Measurements from ENCODE around the gene ZSWIM1. TPM values are rescaled to one million over a fixed set of nuclear protein-coding genes. Genes with fewer than 3 reads are reported as not detected.

ZSWIM1 gene
- polyA plus RNA-seq, 1 donor (not counting 4 experiments of a cell fraction or from before 2014, with no cell fraction given) = 4.4 TPM

DNA sequence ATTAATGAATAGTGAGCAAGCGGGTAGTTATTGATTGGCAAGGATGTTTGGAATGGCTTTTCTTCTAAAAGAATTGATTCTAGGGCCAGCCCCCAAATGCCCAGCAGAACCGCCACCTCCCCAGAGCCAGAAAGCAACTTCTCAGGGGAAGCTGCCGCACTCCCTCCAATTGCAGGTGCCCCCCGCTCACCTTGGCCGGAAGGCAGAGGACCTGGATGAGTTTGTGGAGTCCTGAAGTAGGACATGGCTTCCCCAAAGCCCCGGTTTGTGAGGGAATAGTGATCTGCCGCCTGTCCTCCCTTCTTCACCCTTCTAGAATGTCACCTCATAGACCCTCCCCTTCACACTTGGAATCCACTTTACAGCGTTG is 6.3 kb downstream of the ZSWIM1 start, which contains the start of gene SPATA25:
Gene SPATA25, minus strand, starts transcription at position 277 of the 370 bp plus-strand sequence. Its CDS starts 32 bp downstream, at position 245.
- Histone ChIP-seq H3K27me3 (ENCODE audit: control insufficient read depth, extremely low read depth, insufficient read depth, low read length) (no peaks in the 10 kb centered on the region), H3K4me1 (ENCODE audit: control insufficient read depth, extremely low read depth, insufficient read depth, low read length) (peaks cover 23% of the 10 kb centered on the region), H3K4me2 (ENCODE audit: control insufficient read depth, extremely low read depth, insufficient read depth, low read depth, low read length) (no peak within 1 kb of the TSS), H4K20me1 (ENCODE audit: control insufficient read depth, extremely low read depth, insufficient read depth, low read length) (no peaks in the 10 kb centered on the region), H3K9ac (ENCODE audit: control insufficient read depth, extremely low read depth, insufficient read depth, low read length) (no peak within 1 kb of the TSS), H3K79me2 (ENCODE audit: control insufficient read depth, insufficient read depth, low read length) (peaks cover 10% of the 10 kb centered on the region), H3K9me1 (ENCODE audit: control insufficient read depth, extremely low read depth, insufficient read depth, low read length) (no peaks in the 10 kb centered on the region), H3K27ac (ENCODE audit: control insufficient read depth, insufficient read depth, low read length) (no peak within 1 kb of the TSS), H3K4me3 (ENCODE audit: control insufficient read depth in 2 of 3, extremely low read depth in 1 of 3, insufficient read depth in 2 of 3, low read depth in 1 of 3, low read length in 3 of 3) (no peak within 1 kb of the TSS), H3K9me3 (ENCODE audit: control insufficient read depth, low read depth, low read length) (no peaks in the 10 kb centered on the region), H2AFZ (ENCODE audit: control insufficient read depth, low read length) (no peak within 1 kb of the TSS), H3K36me3 (ENCODE audit: control insufficient read depth in 2 of 2, extremely low read depth in 1 of 2, insufficient read depth in 2 of 2, low read length in 2 of 2) (peaks cover 11 to 13% of the 10 kb centered on the region in 2 experiments)
- DNase-seq (ENCODE audit: low read depth, low spot score) = no peak
- dilution Hi-C loops (cut with MboI; ENCODE audit: extremely low pct_ligation_motif_present, low sequenced_read_pairs) = no loop called here
- TF ChIP-seq CTCF (optimal IDR thresholded peaks at IDR 0.05 in 1 of 3, IDR thresholded peaks at IDR 0.05 in 1 of 3, conservative IDR thresholded peaks at IDR 0.05 in 1 of 3; ENCODE audit: extremely low read depth in 1 of 3, insufficient read depth in 2 of 3, low read length in 3 of 3) = no peak
- no peak for FAIRE-seq

DNA sequence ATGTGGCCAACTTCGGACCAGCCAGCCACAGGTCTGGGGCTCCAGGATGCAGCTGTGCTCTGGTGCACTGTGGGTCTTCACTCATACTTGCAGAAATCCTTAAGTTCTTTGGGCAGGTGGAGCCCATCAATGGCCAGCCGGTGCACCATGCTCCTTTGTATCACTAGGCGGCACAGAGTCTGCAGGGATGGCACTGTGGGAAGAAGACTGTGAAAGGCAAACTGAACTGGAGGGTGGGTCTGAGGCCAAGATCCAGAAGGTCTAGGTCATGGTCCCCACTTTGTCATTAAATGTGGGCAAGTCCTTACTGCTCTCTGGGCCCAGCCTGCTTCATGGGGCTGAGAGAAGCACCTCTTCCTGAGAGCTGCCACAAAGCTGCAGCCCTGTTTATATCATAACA is 7.7 kb downstream of the ZSWIM1 start:
- Histone ChIP-seq H3K4me3 (ENCODE audit: control insufficient read depth in 2 of 3, extremely low read depth in 1 of 3, insufficient read depth in 2 of 3, low read depth in 1 of 3, low read length in 3 of 3) (no peak overlapping the region), H3K79me2 (ENCODE audit: control insufficient read depth, insufficient read depth, low read length) (peaks cover 4% of the 10 kb centered on the region), H3K9me1 (ENCODE audit: control insufficient read depth, extremely low read depth, insufficient read depth, low read length) (no peaks in the 10 kb centered on the region), H3K4me1 (ENCODE audit: control insufficient read depth, extremely low read depth, insufficient read depth, low read length) (peaks cover 23% of the 10 kb centered on the region), H3K36me3 (ENCODE audit: control insufficient read depth in 2 of 2, extremely low read depth in 1 of 2, insufficient read depth in 2 of 2, low read length in 2 of 2) (peaks cover 4 to 5% of the 10 kb centered on the region in 2 experiments), H4K20me1 (ENCODE audit: control insufficient read depth, extremely low read depth, insufficient read depth, low read length) (no peaks in the 10 kb centered on the region), H3K9me3 (ENCODE audit: control insufficient read depth, low read depth, low read length) (no peaks in the 10 kb centered on the region), H2AFZ (ENCODE audit: control insufficient read depth, low read length) (no peak overlapping the region), H3K9ac (ENCODE audit: control insufficient read depth, extremely low read depth, insufficient read depth, low read length) (no peak overlapping the region), H3K27ac (ENCODE audit: control insufficient read depth, insufficient read depth, low read length) (no peak overlapping the region), H3K27me3 (ENCODE audit: control insufficient read depth, extremely low read depth, insufficient read depth, low read length) (no peaks in the 10 kb centered on the region), H3K4me2 (ENCODE audit: control insufficient read depth, extremely low read depth, insufficient read depth, low read depth, low read length) (no peak overlapping the region)
- DNase-seq (ENCODE audit: low read depth, low spot score) (no peak), FAIRE-seq (no peak)
- dilution Hi-C loops (cut with MboI; ENCODE audit: extremely low pct_ligation_motif_present, low sequenced_read_pairs) = no loop called here
- TF ChIP-seq CTCF (optimal IDR thresholded peaks at IDR 0.05 in 1 of 3, IDR thresholded peaks at IDR 0.05 in 1 of 3, conservative IDR thresholded peaks at IDR 0.05 in 1 of 3; ENCODE audit: extremely low read depth in 1 of 3, insufficient read depth in 2 of 3, low read length in 3 of 3) = no peak
- TF ChIP-seq EZH2 (IDR thresholded peaks at IDR 0.05; ENCODE audit: low read length) = no peak
